HL-60/S4 (cell line): ENCODE measurements around the gene CLCN1.
"Not testable (repeated sequence)": the region's sequence is repeated elsewhere in the genome, so short reads cannot be mapped to it uniquely, and the experiment has no call there.

ENCODE experiments used
- in situ Hi-C: fragments of 300-500 bp; cut with MboI; formaldehyde crosslinking; loops from 2 replicates; pipeline ENCODE4 v1.14.3; 2022; ENCODE audit warnings: low sequenced_read_pairs

Gene CLCN1

GRCh38 chr7:143315776-143316175 is at the start of gene CLCN1:
TSS of gene CLCN1 (plus strand) at chr7:143316111. CDS start at chr7:143316213, 102 bp downstream.
- in situ Hi-C loops = no loop called here

DNA sequence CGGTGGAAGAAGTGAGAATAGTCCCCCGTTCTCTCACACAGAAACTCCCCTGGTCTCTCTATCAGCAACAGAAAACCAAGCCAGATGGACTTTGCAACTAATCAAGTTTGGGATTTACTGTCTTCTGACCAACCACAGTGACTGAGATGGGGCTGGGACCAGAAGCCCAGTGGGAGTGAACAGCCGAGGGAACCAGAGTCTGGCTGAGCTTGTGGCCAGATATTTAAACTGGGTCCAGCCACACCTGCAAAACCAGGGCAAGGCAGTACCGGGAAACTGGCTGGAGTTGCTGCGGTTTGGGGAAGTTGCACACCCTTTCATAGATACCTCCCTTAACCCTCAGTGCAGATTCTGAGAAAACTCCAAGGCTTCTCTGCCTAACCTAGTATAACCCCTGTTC is 46.7 kb upstream of the CLCN1 start:
- in situ Hi-C loops = no loop called here

GRCh38 chr7:143271240-143271639 is 44.7 kb upstream of the CLCN1 start:
- in situ Hi-C loops = no loop called here

- in situ Hi-C loops = no loop called here
Observed at GRCh38 chr7:143272871-143273270, 43.0 kb upstream of the CLCN1 start.

DNA sequence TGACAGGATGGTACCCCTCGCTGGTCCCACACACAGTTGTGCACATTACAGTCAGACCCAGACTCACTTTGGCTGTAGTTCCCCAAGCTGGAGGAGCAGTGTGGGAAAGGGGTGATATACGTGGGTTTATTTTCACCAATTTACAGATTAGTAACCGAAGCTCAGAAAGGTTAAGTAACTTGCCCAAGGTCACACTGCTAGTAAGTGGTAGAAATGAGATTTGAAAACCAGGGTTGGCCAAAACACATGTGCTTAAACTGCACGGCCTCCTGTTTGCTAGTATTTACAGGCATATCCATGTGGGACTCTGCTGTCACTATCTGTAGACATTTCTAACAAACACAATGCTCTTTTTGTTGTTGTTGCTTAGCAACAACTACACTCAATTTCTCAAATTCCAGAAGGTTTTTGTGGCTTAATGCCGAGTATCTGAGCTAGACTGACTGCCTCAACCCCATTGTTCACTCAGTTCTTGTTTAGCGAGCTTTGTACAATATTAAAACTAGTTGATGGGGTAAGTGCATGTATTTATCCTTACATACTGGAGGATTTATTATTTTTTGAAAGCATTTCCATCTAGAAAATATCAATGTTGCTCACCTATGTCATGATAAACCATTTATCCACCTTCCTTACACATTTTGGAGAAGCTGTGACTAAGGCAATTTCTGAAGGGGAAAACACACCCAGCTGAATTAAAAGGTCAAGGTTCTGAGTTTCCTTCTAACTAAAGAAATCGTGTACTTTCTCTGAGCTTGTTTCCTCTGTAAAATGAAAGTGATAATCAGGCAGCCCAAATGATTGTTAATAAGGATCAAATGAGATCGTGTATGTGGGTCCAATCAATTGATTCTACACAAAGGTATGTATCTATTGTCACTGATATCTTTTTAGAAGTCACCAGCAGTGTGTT is 36.5 kb upstream of the CLCN1 start:
- in situ Hi-C loops = no loop called here

DNA sequence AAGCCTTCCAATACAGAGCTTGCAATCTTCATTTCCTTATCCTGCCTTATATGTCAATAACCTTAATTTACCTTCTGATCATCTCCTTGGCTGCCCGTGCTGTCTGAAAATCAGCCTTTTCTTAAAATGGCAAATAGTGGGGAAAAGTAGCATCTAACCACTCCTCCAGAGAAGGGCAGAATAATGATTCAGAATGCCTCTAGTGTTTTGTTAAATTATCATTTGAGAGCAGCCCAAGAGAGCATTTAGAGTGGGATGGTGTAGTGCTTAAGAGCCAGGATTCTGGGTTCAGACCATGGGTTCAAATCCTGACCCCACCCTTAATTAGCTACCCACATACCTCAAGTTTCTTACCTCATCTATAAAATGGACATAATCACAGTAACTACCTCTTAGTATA is 35.8 kb upstream of the CLCN1 start:
- in situ Hi-C loops = no loop called here

DNA sequence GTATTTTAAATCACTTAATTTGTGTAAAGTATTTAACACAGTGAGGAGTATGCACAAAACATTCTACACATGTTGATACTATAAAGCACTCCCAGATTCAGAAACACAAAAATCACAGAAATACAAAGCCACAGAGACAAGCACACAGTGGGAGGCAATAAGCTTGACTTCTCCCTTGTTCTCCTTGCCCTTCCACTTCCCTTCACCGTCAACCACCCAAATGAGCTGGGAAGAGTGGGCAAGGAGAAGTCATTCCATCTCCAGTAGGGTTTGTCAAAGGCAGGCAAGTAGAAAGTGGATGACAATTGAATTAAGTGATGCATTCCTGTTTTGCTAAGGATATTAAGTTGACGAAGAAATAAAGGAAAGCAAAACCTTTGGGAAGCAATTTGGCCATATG is 35.3 kb upstream of the CLCN1 start:
- in situ Hi-C loops = no loop called here

GRCh38 chr7:143281529-143281928 is 34.4 kb upstream of the CLCN1 start:
- in situ Hi-C loops = no loop called here

- in situ Hi-C loops = no loop called here
Observed at GRCh38 chr7:143282124-143282523, 33.8 kb upstream of the CLCN1 start.

DNA sequence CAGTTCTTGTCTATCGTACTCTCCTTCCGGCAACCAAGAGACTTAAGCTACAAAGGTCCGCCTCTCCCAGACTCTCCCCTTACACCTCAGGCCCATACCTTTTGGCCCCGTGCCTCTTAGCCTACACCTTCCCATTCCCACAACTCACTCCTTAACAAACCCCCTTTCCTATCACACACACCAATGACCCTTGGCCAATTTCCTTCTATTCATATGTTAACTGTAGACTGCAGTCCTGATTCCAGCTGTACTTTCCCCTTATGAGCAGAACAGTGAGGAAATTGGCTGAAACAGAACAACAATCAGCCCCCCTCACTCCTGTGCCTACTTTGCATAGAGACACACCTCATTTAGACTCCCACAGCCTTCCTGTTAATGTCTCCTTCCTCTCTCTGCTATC is 32.5 kb upstream of the CLCN1 start:
- in situ Hi-C loops = no loop called here

- in situ Hi-C loops = no loop called here
Observed at GRCh38 chr7:143284591-143285469, 31.1 kb upstream of the CLCN1 start, which contains the start of gene TMEM139. TSS of gene TMEM139 (plus strand) at chr7:143284958. CDS start at chr7:143285958, 1,000 bp downstream.

DNA sequence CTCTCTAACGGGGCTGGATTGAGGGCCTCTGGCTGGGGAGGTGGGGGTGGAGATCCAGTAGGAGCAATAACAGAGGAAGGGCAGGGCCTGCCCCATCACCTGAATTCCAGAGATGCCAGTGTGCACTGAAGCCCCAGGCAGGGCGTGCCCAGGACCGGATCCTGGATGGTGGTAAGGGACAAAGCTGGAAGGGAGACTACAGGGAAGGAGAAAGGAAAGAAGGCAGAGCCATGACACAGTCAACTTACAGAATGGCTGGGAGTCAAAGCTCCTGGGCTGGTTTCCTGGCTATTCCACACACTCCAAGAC is 30.5 kb upstream of the CLCN1 start:
- in situ Hi-C loops = no loop called here

DNA sequence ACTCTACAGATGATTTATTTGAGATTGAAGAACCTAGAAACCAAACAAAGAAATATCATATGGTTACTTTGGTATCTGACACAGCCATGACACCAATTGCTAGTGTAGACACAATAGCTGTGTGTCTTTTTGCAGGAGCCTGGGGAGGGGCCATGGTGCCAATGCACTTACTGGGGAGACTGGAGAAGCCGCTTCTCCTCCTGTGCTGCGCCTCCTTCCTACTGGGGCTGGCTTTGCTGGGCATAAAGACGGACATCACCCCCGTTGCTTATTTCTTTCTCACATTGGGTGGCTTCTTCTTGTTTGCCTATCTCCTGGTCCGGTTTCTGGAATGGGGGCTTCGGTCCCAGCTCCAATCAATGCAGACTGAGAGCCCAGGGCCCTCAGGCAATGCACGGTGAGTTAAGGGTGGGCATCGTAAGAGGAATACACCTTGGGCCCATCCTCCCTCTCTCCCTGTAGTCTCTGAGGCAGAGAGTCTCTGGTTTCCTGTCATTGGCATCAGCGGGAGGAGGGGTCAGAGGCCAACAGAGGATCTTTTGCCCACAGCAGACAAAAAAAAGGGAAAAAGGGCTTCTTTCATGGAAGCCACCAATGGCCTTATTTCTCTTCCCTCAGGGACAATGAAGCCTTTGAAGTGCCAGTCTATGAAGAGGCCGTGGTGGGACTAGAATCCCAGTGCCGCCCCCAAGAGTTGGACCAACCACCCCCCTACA is 29.9 kb upstream of the CLCN1 start:
- in situ Hi-C loops = no loop called here

- in situ Hi-C loops = no loop called here
Observed at GRCh38 chr7:143286522-143286890, 29.4 kb upstream of the CLCN1 start.

DNA sequence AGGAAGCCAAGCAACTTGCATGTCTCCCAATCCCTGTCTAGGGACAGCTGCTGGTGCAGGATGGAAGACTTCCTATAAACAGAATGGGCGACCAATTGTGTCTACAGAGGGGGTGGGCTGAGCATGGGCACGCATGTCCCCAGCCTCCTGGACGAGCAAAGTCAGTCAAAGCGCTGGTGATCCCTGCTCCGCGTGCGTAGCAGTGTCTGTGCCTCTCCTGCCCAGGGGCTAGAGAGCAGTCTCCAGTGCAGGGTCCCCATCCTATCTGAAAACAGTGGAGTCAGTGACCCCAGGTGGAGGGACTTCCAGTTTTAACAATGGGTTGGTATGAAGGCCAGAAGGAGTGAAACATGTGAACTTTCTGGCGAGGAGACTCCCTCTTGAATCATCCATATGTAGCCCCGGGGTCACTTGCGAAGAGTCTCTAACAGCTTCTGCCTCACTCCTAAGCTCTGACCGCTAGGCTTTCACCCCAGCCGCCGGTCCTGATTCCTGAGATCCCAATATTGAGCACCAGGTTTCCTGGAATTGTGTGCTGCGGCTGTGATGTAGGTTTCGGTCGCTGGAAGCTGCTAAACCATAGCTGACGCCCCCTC is 28.5 kb upstream of the CLCN1 start:
- in situ Hi-C loops = no loop called here

- in situ Hi-C loops = no loop called here
Observed at GRCh38 chr7:143287935-143288826, 27.7 kb upstream of the CLCN1 start, which contains the start of gene CASP2. TSS of gene CASP2 (plus strand) at chr7:143288351. CDS start at chr7:143288456, 105 bp downstream.

DNA sequence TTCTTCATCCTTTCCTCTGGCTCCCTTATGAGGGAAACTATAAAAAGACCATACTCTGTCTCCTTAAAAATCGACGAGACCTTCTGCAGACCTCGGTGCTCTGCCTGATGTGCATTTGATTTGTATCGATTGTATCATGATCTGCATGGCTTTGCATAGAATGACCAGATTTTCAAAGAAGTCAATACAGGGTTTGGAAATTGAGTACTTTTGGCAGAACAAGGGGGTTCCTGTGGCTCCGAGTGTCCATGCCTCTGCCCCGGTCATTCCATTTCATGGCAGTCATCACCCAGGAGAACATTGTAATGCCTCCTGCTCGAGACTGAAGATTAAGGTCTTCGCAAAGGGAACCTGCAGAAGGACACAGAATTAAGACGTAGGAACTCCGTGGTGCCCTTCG is 27.1 kb upstream of the CLCN1 start:
- in situ Hi-C loops = no loop called here

DNA sequence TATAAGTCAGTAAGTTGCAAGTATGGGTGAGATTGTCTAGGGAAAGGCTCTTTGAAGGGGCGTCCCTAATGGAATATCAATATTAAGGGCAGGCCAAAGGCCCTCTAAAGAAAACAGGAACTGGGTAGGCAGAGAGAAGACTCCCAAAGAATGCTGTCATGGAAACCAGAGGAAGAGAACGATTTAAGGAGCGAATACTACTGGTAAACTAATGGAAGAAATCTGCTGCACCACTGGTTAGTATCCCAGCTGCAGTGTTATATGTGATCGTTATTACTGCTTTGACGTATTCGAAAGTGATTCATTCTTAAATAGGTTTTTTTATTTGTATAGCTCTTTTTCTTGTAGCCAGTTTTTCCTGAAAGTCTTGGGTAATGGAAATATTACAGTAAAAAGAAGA is 26.5 kb upstream of the CLCN1 start:
- in situ Hi-C loops = no loop called here

- in situ Hi-C loops = not testable (repeated sequence)
Observed at GRCh38 chr7:143289888-143290287, 26.0 kb upstream of the CLCN1 start.

- in situ Hi-C loops = no loop called here
Observed at GRCh38 chr7:143290293-143290692, 25.6 kb upstream of the CLCN1 start.
